ENCODE results near the gene LOXHD1. TPM values are rescaled to one million over a fixed set of nuclear protein-coding genes. Genes with fewer than 3 reads are reported as not detected.

Gene LOXHD1
- total RNA-seq, 2 experiments from 2014 or later: 0.12 to 0.14 TPM

DNA sequence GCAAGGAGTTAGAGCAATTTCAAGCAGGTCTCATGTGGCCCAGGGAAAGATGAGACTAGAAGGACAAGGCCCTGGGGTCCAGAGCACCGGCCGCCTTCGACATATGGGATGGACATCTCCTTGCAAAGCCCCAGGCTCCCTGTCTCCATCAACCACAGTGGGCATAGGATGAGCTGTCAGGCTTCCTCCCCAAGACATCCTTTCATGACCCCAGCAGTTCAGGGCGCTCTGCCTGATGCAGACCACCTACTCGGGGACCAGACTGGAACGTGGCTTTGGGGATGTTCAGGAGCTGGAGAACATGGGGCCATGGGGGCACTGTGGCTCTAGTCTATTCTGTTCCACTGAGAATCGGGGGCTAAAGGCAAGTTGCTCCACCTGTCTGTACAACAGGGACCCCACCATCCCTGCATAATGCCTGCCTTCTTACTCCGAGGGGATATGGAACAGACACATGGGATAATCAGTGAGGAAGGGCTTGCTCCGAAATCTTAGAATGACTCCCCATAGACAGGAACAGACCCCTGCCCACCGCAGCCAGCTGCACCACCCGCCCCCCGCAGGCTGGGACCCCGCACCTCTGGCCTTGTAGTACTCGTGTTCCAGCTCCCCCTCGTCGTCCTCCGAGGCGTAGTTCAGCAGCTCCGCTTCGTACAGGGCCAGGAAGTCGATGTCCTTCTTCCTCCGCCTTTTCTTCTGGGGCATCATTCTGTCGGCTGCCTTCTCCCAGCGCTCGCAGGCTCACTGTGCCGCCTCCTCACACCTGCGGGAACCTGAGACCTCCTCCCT lies 500 bp downstream of the LOXHD1 start:
- DNase-seq: no peak
- no peaks in the 10 kb centered on the region for H3K27me3 Mint-ChIP-seq
- no peaks in the 10 kb centered on the region for H3K9me3 Mint-ChIP-seq
- no peaks in the 10 kb centered on the region for H3K4me1 Mint-ChIP-seq
- H3K4me3 Mint-ChIP-seq: no peak overlapping the region
- no peak overlapping the region for H3K27ac Mint-ChIP-seq
- no peaks in the 10 kb centered on the region for H3K36me3 Mint-ChIP-seq

GRCh38 chr18:46652372-46652771 lies 4.6 kb downstream of the LOXHD1 start:
- H3K4me3 Mint-ChIP-seq: no peak overlapping the region
- H3K4me1 Mint-ChIP-seq: no peaks in the 10 kb centered on the region
- DNase-seq: no peak
- H3K9me3 Mint-ChIP-seq: no peaks in the 10 kb centered on the region
- no peaks in the 10 kb centered on the region for H3K36me3 Mint-ChIP-seq
- H3K27ac Mint-ChIP-seq: no peak overlapping the region
- H3K27me3 Mint-ChIP-seq: no peaks in the 10 kb centered on the region

GRCh38 chr18:46650681-46651080 lies 6.3 kb downstream of the LOXHD1 start:
- H3K9me3 Mint-ChIP-seq: no peaks in the 10 kb centered on the region
- H3K4me3 Mint-ChIP-seq: no peak overlapping the region
- H3K27me3 Mint-ChIP-seq: no peaks in the 10 kb centered on the region
- no peaks in the 10 kb centered on the region for H3K4me1 Mint-ChIP-seq
- DNase-seq: no peak
- H3K36me3 Mint-ChIP-seq: no peaks in the 10 kb centered on the region
- no peak overlapping the region for H3K27ac Mint-ChIP-seq

DNA sequence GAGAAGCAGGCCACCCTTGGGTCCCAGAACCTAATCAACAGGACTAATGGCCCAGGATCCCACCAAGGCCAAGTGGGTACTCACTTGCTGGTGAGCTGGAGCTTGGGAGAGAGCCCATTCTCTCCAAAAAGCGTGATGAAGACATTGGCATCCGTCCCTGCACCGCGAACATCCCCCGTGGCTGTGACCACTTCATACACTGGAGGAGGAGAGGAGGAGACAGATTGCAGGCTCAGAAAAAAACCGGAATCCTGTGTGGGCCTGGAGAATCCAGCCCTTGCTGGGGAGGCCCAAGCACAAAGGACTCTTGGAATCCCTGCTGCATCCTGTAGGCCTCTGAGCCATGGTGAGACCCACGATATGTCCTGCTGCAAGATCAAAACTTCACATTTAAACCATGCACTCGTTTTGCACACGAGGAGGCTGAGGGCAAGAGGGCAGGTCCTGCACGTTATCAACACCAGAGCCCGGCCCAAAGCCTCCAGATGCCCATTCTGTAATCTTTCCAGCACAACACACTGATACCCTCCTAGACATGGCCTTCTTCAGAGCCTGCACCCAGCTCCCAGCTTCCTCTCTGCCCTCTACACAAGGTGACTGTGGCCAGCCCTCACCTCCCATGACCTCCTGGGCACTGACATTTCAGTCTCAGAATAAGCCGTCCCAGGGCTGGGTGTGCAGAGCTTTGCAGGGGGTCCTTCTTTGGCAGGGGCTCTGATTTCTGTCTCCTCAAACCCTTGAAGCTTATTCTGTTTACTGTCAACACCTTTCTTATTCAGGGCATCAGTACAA lies 7.8 kb downstream of the LOXHD1 start:
- DNase-seq: no peak
- Mint-ChIP-seq H3K27ac (no peak overlapping the region), H3K36me3 (no peaks in the 10 kb centered on the region), H3K4me3 (no peak overlapping the region), H3K4me1 (no peaks in the 10 kb centered on the region), H3K27me3 (no peaks in the 10 kb centered on the region), H3K9me3 (no peaks in the 10 kb centered on the region)

DNA sequence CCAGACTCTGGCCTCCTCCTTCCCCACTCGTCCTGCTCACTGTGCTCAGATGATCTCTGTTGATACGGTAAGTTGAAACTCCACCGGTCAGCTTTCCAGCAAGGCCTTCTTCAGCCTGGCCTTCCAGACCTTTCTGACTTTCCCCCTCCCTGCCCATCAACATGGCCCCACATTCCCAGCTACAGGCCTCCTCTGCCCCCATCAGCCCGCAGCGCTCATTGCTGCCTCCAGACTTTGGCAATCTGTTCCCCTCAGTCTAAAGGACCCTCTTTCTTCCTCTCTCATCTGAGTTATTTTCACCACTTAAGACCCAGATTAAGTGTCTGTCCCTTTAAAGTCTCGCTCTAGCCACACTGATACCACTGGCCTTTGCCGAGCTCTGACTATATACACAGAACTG lies 10.6 kb downstream of the LOXHD1 start:
- no peaks in the 10 kb centered on the region for H3K9me3 Mint-ChIP-seq

GRCh38 chr18:46642561-46642960 lies 14.5 kb downstream of the LOXHD1 start:
- Mint-ChIP-seq H3K36me3 (no peaks in the 10 kb centered on the region), H3K27me3 (no peaks in the 10 kb centered on the region), H3K4me1 (no peaks in the 10 kb centered on the region), H3K4me3 (no peak overlapping the region), H3K9me3 (no peaks in the 10 kb centered on the region), H3K27ac (no peak overlapping the region)
- DNase-seq: no peak

More for the DNA sequence above, 10.6 kb downstream of the LOXHD1 start:
- no peaks in the 10 kb centered on the region for H3K27me3 Mint-ChIP-seq
- no peak for DNase-seq
- H3K4me3 Mint-ChIP-seq: no peak overlapping the region
- H3K36me3 Mint-ChIP-seq: no peaks in the 10 kb centered on the region
- H3K4me1 Mint-ChIP-seq: no peaks in the 10 kb centered on the region
- no peak overlapping the region for H3K27ac Mint-ChIP-seq

DNA sequence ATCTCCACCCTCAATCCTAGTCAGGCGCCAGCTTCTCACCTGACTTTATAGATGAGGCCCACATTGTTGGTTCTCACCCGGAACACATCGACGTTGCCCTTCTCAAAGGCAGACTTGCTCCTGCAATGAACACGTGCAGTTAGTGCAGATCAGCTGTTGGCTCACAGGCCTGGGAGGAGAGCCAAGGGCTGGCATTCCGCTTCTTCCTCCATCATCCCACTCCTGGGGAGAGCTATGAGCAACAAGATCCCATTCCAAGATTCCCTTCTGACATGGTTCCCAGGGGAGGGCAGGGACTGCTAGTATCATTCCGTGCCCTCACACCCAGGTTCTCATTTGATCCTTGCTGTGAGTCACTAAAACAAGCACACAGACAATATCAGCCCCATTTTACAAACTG lies 15.1 kb downstream of the LOXHD1 start:
- no peak overlapping the region for H3K4me3 Mint-ChIP-seq
- no peak for DNase-seq
- no peaks in the 10 kb centered on the region for H3K36me3 Mint-ChIP-seq
- no peaks in the 10 kb centered on the region for H3K9me3 Mint-ChIP-seq
- no peaks in the 10 kb centered on the region for H3K27me3 Mint-ChIP-seq
- H3K27ac Mint-ChIP-seq: no peak overlapping the region
- no peaks in the 10 kb centered on the region for H3K4me1 Mint-ChIP-seq

DNA sequence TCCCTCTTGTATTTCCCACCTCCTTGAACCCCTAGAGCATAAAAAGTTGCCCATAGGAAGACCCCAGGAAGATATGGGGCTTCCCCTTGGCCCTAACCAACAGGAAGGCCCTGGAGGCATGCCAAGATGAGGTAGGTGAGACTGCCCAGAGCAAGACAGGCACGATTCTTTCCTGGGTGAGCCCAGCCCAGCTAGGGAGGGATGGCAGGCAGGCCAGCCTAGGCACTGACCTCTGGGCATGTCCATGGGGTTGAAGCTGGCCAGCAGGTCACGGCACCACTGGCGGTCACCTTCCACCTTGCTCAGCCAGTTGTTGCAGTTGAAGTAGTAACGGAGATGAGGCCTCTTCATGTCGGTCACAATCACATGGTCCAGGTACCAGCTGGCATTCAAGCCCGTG lies 17.6 kb downstream of the LOXHD1 start:
- DNase-seq: no peak
- no peaks in the 10 kb centered on the region for H3K36me3 Mint-ChIP-seq
- H3K9me3 Mint-ChIP-seq: no peaks in the 10 kb centered on the region
- no peaks in the 10 kb centered on the region for H3K4me1 Mint-ChIP-seq
- H3K27me3 Mint-ChIP-seq: no peaks in the 10 kb centered on the region
- no peak overlapping the region for H3K4me3 Mint-ChIP-seq
- H3K27ac Mint-ChIP-seq: no peak overlapping the region

- no peak overlapping the region for H3K4me3 Mint-ChIP-seq
- no peaks in the 10 kb centered on the region for H3K27me3 Mint-ChIP-seq
- peaks cover 8% of the 10 kb centered on the region for H3K9me3 Mint-ChIP-seq
- DNase-seq: no peak
- H3K27ac Mint-ChIP-seq: no peak overlapping the region
- no peaks in the 10 kb centered on the region for H3K4me1 Mint-ChIP-seq
- no peaks in the 10 kb centered on the region for H3K36me3 Mint-ChIP-seq
Measured at GRCh38 chr18:46636040-46636630, 20.9 kb downstream of the LOXHD1 start.

DNA sequence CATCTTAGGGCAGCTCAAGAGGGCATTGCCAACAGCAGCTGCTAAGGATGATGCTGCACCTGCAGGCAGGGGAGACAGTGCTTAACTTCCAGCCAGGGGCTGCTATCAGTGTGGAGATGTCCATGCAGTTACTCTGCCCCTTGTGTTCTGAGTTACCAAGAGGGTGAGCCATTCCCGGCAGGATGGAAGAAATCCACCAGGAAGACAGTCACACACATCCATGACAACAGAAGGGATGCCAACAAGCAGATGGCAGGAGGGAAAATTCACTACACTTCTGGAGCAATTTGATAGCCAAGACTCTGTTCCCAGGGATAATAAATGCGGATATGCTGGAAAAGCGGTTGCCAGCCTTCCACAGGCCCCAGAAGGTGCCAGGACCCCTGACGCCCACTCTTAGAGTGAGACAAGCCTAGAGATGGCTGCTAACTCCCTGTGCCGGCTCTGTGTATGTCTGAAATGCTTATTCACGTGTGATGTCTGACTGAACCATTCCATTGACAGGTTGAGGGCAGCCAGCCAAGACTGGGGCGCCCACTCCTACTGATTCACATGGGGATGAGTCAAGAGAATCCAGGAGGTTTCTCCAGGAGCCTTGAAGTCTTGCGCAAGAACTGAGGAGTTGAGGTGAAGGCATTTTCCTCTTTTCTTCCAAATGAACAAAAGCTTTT lies 24.5 kb downstream of the LOXHD1 start:
- no peak for DNase-seq
- no peak overlapping the region for H3K27ac Mint-ChIP-seq
- no peaks in the 10 kb centered on the region for H3K27me3 Mint-ChIP-seq
- H3K4me1 Mint-ChIP-seq: peaks cover 16% of the 10 kb centered on the region
- H3K36me3 Mint-ChIP-seq: no peaks in the 10 kb centered on the region
- no peak overlapping the region for H3K4me3 Mint-ChIP-seq
- H3K9me3 Mint-ChIP-seq: peaks cover 11% of the 10 kb centered on the region

DNA sequence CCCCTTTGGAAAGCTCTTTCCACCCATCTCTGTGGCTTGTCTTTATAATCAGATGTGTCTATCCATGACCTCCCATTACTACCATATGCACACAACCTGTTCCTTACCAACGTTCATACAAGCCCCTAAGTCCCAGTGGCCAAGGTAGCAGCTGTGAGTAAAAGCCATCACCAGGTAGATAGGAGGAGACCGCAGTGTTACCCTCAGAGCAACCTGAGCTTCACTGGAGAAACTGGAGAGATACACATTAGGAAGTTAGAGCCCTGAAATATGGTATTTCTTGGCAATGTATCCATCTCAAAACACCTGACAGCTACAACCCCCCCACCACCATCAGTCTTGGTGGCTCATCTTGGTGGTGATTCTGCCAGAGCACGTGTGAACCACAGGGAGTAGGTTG lies 26.0 kb downstream of the LOXHD1 start:
- Mint-ChIP-seq H3K27ac (no peak overlapping the region), H3K9me3 (peaks cover 11% of the 10 kb centered on the region), H3K4me3 (no peak overlapping the region), H3K36me3 (no peaks in the 10 kb centered on the region), H3K4me1 (peaks cover 16% of the 10 kb centered on the region), H3K27me3 (no peaks in the 10 kb centered on the region)
- DNase-seq: no peak

DNA sequence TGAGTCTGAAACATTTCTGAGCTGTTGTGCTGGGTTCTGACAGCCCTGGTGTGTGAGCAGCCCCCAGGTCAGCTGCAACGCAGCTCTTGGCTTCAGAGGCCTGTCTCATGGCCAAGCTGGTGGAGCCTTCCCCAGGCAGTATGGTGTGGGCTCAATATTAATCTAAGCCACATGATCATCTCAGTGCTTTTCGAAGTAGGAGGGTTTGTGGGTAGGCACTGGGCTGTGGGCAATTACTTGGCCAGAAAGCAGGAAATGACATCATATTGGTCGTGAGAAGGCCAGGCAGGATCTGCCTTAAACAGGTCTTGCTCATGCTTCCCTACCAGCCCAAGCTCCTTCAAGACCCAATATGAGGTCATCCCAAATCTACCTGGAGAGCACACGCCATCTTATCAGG lies 26.9 kb downstream of the LOXHD1 start:
- Mint-ChIP-seq H3K27ac (peak overlapping the region; percentile 39), H3K4me3 (no peak overlapping the region)

GRCh38 chr18:46629361-46629760 lies 27.7 kb downstream of the LOXHD1 start:
- no peak for DNase-seq
- H3K36me3 Mint-ChIP-seq: no peaks in the 10 kb centered on the region
- no peak overlapping the region for H3K27ac Mint-ChIP-seq
- peaks cover 19% of the 10 kb centered on the region for H3K4me1 Mint-ChIP-seq
- H3K27me3 Mint-ChIP-seq: no peaks in the 10 kb centered on the region
- no peak overlapping the region for H3K4me3 Mint-ChIP-seq
- peaks cover 11% of the 10 kb centered on the region for H3K9me3 Mint-ChIP-seq

More for the DNA sequence above, 26.9 kb downstream of the LOXHD1 start:
- Mint-ChIP-seq H3K36me3 (no peaks in the 10 kb centered on the region), H3K27me3 (no peaks in the 10 kb centered on the region), H3K4me1 (peaks cover 16% of the 10 kb centered on the region), H3K9me3 (peaks cover 11% of the 10 kb centered on the region)
- DNase-seq: peak; percentile 17

- Mint-ChIP-seq H3K4me3 (no peak overlapping the region), H3K27me3 (no peaks in the 10 kb centered on the region), H3K9me3 (peaks cover 8% of the 10 kb centered on the region), H3K36me3 (no peaks in the 10 kb centered on the region), H3K27ac (no peak overlapping the region), H3K4me1 (peaks cover 29% of the 10 kb centered on the region)
- no peak for DNase-seq
Measured at GRCh38 chr18:46628206-46628605, 28.8 kb downstream of the LOXHD1 start.

- no peaks in the 10 kb centered on the region for H3K27me3 Mint-ChIP-seq
- peaks cover 6% of the 10 kb centered on the region for H3K9me3 Mint-ChIP-seq
- H3K27ac Mint-ChIP-seq: no peak overlapping the region
- H3K4me1 Mint-ChIP-seq: peaks cover 37% of the 10 kb centered on the region
- DNase-seq: no peak
- no peak overlapping the region for H3K4me3 Mint-ChIP-seq
- H3K36me3 Mint-ChIP-seq: no peaks in the 10 kb centered on the region
Measured at GRCh38 chr18:46627136-46627535, 29.9 kb downstream of the LOXHD1 start.
